ENCODE measurements around the gene NBL1.
"Not testable (repeated sequence)": the region's sequence is repeated elsewhere in the genome, so short reads cannot be mapped to it uniquely, and the experiment has no call there.

Gene NBL1

DNA sequence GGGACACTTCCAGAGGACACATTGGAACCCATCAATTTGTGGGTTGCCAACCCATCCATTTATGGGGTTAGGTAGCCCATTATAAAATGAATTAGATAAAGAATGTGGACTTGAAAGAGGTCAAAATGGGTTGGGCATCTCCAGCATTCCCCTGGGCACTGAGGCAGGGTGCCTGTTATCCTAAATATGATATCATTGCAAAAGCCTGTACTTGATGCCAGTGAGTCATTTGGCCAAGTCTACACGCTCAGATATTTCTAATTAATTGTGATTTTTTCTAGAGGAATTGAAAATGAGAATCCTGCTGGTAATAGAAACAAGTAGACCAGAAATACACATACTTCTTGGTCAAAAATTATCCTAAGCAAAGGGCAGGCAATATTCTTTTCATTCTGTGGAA is 21.9 kb upstream of the NBL1 start:
- DNase-seq, result no peak

DNA sequence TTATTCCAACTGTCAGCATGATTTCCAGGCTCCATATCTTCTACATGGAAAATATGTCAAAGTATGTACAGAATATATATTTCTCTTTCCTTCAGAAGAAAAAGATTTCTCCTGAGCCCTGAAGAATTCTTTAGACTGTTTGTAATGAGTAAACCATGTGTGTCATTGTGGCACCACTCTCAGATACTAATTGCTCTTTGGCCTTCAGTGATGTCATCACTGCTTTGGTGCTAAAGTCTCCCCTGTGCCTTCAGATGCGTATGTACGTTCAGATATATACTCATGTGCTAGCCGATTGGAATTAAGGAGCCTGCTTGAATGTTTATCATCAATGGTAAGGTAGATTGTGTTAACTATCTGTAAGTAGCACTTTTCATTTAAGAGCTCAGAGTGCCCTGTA is 20.6 kb upstream of the NBL1 start:
- DNase-seq, result no peak

DNA sequence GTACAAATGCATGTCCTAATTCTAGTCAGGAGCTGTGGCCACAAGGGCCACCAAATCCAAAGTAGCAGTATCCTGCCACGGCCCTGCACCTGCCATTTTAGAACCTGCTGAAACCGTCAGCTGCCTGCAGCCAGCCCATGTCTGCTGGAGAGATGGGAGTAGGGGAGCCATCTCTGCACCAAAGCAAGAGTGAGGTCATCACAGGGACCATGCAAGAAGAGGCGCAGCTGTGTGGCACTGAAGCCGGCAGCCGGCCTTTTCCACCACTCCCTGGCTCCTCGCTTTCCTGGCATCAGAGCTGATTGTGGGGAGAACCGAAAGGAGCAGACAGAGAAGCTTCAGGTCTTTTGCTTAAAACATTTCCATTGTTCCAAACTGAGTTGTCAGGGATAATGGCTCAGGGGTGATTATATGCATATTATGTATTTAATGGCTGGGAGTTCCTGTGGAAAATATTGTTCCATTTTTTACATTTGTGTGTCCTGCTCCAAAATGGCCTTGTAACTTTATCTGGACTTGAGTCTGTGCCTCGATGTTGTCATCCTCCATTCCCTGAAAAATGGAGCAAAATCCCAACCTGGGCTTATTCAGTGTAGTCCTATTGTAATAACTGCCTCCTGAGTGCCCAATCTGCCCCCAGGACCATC is 18.7 kb upstream of the NBL1 start:
- no peak for DNase-seq

GRCh38 chr1:19628879-19629278 is 15.2 kb upstream of the NBL1 start:
- no peak for DNase-seq

DNA sequence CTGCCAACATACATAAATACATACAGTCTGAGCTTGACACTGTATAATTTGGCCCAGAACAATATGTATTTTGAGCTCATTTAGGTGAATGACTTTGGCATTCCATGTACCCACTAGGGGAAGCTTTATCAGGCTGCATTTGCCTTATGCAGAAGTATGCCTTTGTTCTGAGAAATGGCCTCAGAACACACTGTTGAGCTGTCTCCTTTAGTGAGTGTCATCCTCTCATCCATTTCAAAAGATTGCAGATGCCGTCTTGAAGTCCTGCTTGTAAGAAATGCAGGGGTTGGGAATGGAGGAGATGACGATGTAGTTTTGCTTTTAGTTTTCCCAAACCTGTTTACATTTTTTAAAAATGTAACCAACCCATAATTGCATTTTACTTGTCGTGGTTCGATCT is 14.8 kb upstream of the NBL1 start:
- DNase-seq, result no peak

DNA sequence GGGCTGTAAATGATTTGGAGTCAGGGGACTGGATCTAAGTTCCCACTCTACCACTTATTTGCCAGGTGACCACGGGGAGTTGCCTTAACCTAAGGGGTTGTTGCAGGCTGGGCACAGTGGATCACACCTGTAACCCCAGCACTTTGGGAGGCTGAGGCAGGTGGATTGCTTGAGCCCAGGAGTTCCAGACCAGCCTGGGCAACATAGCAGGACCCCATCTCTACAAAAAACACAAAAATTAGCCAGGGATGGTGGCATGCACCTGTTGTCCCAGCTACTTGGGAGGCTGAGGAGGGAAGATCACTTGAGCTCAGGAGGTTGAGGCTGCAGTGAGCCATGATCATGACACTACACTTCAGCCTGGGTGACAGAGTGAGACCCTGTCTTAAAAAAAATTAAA is 13.9 kb upstream of the NBL1 start:
- DNase-seq, result not testable (repeated sequence)

- DNase-seq, result no peak
These were observed 13.3 kb upstream of the NBL1 start for GRCh38 chr1:19630720-19631395.

DNA sequence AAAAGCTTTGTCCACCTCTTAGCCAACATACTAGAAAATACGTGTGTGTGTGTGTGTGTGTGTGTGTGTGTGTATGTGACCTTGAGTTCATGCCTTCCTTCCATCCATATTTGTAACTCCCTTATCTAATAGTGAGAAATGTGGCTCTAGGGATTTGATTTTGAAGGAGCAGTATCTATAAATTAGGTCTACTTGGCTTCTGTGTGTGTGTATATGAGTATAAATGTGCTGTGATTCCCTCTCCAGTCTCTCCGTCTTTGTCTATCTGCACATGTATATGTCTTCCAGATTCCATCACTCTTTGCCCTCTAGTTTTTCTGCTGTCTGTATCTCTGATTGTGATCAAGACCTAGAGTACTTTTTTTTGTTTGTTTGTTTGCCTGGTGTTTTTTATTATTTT is 11.9 kb upstream of the NBL1 start:
- DNase-seq, result no peak

- DNase-seq, result no peak
These were observed 11.0 kb upstream of the NBL1 start for GRCh38 chr1:19633106-19633505.

DNA sequence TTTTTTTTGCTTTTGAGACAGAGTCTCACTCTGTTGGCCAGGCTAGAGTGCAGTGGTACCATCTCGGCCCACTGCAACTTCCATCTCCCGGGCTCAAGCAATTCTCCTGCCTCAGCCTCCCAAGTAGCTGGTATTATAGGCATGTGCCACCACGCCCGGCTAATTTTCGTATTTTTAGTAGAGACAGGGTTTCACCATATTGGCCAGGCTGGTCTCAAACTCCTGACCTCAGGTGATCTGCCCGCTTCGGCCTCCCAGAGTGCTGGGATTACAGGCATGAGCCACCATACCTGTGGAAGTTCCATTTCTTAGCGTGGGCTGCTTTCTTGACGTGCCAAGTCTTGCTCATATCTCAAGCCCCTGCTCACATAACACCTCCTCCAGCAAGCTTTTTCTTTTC is 9.0 kb upstream of the NBL1 start:
- DNase-seq, result not testable (repeated sequence)

GRCh38 chr1:19635646-19636045 is 8.5 kb upstream of the NBL1 start:
- no peak for DNase-seq

GRCh38 chr1:19636065-19636464 is 8.0 kb upstream of the NBL1 start:
- no peak for DNase-seq

GRCh38 chr1:19636749-19637148 is 7.4 kb upstream of the NBL1 start:
- not testable (repeated sequence) for DNase-seq

DNA sequence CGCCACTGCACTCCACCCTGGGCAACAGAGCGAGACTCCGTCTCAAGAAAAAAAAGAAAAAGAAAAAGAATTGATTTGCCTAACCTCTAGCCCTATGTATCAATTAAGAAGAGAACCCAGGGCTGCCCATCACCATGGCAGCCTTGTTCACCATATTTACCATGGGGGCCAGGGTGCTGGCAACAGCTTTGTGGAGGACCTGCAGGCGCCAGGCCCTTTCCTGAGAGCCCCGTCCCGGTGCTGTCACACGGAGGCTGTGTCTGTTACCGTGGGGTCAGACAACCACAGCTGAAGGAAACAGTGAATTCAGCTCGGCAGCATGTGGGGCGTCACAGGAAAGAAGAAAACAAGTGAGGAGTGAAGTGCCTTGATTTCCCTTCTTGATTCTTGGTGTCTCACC is 6.5 kb upstream of the NBL1 start:
- no peak for DNase-seq

DNA sequence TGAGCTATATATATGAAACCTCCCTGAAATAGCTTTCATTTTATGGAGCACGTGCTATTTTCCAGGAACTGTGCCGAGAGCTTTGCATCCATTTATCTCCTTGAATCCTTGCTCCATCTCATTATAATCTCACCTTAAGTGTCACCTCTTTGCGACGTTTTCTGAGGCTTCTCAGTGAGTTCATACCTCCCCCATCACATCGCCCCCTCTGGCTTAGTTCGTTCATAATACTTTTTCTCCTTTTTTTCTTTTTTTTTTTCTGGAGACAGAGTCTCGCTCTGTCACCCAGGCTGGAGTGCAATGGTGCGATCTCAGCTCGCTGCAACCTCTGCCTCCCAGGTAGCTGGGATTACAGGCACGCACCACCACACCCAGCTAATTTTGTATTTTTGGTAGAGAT is 4.9 kb upstream of the NBL1 start:
- DNase-seq, result not testable (repeated sequence)

DNA sequence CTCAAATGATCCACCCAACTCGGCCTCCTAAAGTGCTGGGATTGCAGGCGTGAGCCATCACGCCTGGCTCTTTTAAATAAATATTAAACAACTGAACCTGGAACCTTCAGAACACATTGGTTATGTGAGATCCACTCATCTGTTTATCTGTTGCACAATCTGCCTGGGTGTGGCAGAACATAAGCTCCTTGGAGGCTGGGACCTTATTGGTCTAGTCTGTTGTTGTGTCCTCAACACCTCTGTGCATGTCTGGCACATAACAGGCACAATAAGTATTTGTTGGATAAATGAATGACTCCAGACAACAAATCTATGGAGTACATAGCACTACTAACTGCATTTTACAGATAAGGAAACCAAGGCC is 4.1 kb upstream of the NBL1 start:
- no peak for DNase-seq

GRCh38 chr1:19640363-19641316 is 3.5 kb upstream of the NBL1 start:
- DNase-seq, result no peak

DNA sequence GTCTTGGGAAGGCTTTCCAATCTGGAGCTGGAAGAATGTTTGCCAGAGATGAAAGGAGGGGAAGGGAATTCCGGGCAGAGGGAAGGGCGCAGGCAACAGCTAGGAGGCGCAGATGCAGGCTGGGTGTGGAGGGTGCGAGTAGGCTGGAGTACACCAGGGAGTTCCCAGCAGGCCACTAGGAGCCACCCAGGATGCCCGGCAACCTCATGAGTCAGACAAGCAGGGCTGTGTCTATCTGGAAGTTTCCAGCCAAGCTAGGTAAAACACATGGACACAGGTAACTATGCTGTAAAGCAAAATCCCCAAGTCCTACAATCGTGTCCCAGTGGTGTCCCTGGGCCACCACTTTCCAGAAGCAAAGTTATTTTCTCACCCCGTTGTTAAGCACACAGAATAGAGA is 990 bp upstream of the NBL1 start:
- DNase-seq, result no peak

DNA sequence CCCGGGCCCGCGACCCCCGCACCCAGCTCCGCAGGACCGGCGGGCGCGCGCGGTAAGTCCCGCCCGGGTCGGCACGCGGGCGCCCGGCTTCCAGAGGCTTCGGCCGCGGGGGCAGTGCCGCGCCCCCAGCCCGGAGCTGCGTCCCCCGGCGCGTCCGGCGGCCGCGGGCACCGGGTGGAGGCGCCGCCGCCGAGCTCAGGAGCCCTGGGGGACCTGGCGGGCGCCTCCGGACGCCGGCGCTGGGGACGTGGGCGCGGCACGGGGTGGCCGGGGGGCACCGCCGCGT is 227 bp downstream of the NBL1 start:
- DNase-seq, result no peak

GRCh38 chr1:19644681-19645410 is 735 bp downstream of the NBL1 start:
- peak in 3 of 4 experiments; percentile 22 to 35 (median 25) for DNase-seq

GRCh38 chr1:19645411-19646251 is 1.5 kb downstream of the NBL1 start:
- DNase-seq, result no peak

Data from activated naive CD4-positive, alpha-beta T cell (primary cell).